Progenitor cell of endocrine pancreas (in vitro differentiated cells): Measurements from ENCODE around the gene RAX. TPM values are rescaled to one million over a fixed set of nuclear protein-coding genes. Genes with fewer than 3 reads are reported as not detected.

ENCODE experiments used
- DNase-seq: peaks from one replicate; pipeline ENCODE4 v3.0.0; 2021; ENCODE audit warnings: low spot score; ENCODE audit not compliant: unreplicated experiment
- H3K27ac Mint-ChIP-seq: 2 replicates; pipeline ENCODE4 v1.8.0; 2021; ENCODE audit warnings: mild to moderate bottlenecking, moderate library complexity, mixed read lengths
- H3K27me3 Mint-ChIP-seq: 2 replicates; pipeline ENCODE4 v1.8.0; 2021; ENCODE audit warnings: mixed read lengths
- H3K36me3 Mint-ChIP-seq: 2 replicates; pipeline ENCODE4 v1.8.0; 2022; ENCODE audit warnings: mixed read lengths; ENCODE audit not compliant: insufficient read depth
- H3K4me1 Mint-ChIP-seq: 2 replicates; pipeline ENCODE4 v1.8.0; 2021; ENCODE audit warnings: low read depth, mixed read lengths
- H3K4me3 Mint-ChIP-seq: 2 replicates; pipeline ENCODE4 v1.8.0; 2021; ENCODE audit warnings: low read depth, mild to moderate bottlenecking, moderate library complexity, mixed read lengths
- H3K9me3 Mint-ChIP-seq: 2 replicates; pipeline ENCODE4 v1.8.0; 2021; ENCODE audit warnings: low read depth, mixed read lengths
- total RNA-seq: library from RNA; stranded (reverse); gene quantifications from 2 replicates; pipeline ENCODE4 v1.2.1, GENCODE V29; 2021
- TF ChIP-seq, protein P1 (sequence below): fragments of 200-600 bp; sonication (generic); IDR thresholded peaks from one replicate; pipeline ENCODE4 v1.5.0; 2021; ENCODE audit warnings: antibody characterized with exemption, mild to moderate bottlenecking; ENCODE audit not compliant: unreplicated experiment

Gene RAX
- total RNA-seq, 1 donor from 2014 or later, result not detected

DNA sequence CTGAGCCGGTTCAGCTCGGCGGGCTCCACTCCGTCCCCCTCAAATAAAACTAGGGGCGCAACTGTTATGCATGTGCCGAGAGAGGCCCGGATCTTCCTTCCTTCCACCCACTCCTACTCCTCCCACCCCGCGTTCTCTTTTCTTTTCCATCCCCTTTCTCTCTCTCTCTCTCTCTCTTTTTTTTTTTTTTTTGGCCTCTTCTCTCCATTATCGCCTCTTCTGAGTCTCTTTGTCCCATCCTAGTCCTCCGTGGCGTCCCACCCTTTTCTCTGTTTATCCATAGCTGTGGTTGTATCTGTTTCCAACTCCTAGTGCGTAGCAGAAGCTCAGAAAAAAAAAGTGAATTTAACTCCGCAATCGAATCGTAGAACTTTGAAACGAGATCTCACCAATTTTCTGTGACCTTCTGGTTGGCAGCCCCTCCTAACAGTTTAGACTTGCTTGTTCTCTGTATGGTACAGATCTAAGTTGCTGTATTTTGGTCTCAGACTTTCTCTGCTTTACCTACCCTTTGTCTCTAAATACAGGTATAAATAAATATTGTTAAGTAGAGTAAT, 3.6 kb downstream of the RAX start:
- H3K4me3 Mint-ChIP-seq, result peak overlapping the region; percentile 18
- TF ChIP-seq, protein P1, sequence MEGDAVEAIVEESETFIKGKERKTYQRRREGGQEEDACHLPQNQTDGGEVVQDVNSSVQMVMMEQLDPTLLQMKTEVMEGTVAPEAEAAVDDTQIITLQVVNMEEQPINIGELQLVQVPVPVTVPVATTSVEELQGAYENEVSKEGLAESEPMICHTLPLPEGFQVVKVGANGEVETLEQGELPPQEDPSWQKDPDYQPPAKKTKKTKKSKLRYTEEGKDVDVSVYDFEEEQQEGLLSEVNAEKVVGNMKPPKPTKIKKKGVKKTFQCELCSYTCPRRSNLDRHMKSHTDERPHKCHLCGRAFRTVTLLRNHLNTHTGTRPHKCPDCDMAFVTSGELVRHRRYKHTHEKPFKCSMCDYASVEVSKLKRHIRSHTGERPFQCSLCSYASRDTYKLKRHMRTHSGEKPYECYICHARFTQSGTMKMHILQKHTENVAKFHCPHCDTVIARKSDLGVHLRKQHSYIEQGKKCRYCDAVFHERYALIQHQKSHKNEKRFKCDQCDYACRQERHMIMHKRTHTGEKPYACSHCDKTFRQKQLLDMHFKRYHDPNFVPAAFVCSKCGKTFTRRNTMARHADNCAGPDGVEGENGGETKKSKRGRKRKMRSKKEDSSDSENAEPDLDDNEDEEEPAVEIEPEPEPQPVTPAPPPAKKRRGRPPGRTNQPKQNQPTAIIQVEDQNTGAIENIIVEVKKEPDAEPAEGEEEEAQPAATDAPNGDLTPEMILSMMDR, result no peak
- H3K27me3 Mint-ChIP-seq, result peaks cover 86% of the 10 kb centered on the region
- no peaks in the 10 kb centered on the region for H3K36me3 Mint-ChIP-seq
- DNase-seq, result no peak
- H3K9me3 Mint-ChIP-seq, result no peaks in the 10 kb centered on the region
- H3K4me1 Mint-ChIP-seq, result peaks cover 4% of the 10 kb centered on the region
- H3K27ac Mint-ChIP-seq, result no peak overlapping the region

DNA sequence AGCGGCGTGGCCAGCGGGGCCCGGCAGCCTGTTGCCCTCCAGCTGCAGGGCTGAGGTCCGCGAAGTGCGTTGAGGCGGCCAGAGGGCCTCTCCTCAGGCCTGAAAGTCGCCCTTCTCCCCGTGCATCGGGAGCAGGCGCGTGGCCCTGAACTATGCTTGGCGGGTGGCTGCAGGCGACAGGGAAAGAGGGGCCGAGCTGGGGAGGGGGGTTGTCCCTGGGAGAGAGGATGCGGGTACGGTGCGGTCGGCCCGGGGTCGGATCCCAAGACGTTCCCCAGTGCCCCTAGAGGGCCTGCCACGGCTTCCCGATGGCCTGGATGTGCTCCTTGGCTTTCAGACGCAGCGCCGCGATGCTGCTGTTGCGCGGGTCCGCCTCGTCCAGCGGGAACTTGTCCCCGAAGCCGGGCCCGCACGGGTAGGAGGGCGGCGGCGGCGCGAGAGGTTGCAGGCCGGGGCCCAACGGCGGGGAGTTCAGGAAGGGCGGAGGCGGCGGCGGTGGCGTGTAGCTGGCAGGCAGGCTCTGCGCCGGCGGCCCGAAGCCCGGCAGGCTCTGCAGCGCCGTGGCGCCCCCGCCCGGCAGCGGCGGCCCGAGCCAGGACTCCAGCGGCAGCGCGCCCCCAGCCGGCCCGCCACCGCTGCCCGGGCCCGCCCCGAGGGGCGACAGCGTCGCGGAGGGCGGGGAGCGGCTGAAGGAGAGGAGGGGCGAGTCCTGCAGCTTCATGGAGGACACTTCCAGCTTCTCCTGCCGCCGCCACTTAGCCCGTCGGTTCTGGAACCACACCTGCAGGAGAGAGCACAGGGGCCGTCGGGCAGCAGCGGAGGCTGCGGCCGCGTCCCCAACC, 4.3 kb downstream of the RAX start:
- TF ChIP-seq, protein P1, result peak; percentile 47
- peak; percentile 59 for DNase-seq
- Mint-ChIP-seq H3K9me3 (no peaks in the 10 kb centered on the region), H3K27me3 (peaks cover 86% of the 10 kb centered on the region), H3K4me1 (peaks cover 4% of the 10 kb centered on the region), H3K4me3 (peak overlapping the region; percentile 52), H3K36me3 (no peaks in the 10 kb centered on the region), H3K27ac (no peak overlapping the region)

DNA sequence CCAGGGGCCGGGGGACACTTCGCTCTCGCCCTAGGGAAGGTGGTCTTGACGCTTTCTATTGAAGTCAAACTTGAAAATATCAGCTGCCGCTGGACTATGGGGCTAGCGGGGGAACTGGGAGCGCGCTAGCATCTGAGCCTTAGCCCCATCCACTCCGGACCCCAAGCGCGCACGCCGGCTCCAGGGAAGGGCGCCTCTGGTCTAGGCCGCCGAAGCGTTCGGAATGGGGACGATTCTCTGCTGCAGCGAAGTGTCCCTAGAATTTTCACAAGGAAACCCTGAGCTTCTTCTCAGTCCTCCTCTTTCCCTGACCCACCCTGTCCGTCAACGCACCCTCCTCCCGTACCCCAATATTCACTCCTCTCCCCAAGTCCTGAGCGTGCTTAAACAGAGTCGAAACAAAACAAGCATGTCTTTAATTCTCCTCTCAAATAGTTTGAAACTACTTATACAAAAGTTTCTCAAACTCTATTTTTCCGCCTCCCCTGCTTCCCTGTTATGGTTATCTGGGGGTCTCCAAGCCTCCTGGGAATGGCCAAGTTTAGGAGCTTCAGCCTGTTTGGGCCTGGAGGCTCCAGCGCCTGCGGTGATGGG, 5.0 kb downstream of the RAX start:
- Mint-ChIP-seq H3K9me3 (no peaks in the 10 kb centered on the region), H3K4me3 (no peak overlapping the region), H3K27ac (no peak overlapping the region), H3K27me3 (peaks cover 87% of the 10 kb centered on the region), H3K4me1 (peaks cover 5% of the 10 kb centered on the region), H3K36me3 (no peaks in the 10 kb centered on the region)
- TF ChIP-seq, protein P1, result no peak
- no peak for DNase-seq

DNA sequence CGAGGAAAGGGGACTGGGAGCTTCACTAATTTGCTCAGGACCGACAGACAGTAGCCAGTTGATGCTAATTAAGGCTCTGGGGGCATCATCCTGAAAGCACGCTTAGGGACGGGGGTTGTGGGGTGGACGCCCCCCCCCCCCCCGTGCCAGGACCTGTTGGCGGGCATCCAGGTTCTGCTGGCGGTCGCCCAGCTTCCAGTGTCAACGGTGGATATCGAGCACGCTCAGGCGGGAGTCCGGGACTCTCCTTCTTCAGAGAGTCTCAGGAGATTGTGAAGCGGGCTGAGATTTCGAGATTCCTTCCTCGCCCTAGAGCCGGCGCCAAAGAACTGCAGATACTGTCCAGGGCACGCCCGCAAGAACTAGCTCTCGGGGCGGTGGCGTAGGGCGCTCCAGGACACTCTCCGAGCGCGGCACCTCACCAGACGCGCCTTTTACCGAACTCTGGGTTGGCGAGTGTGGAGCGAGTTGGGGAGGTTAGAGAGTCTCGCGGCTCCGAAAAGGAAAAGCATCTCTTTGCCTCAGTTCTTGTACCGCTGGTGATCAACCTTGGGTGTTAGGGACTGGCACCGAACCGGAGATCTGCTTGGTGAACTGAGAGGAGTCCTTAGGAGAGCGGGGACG, 5.6 kb downstream of the RAX start:
- Mint-ChIP-seq H3K27ac (no peak overlapping the region), H3K36me3 (no peaks in the 10 kb centered on the region), H3K9me3 (no peaks in the 10 kb centered on the region), H3K4me3 (no peak overlapping the region), H3K4me1 (peaks cover 5% of the 10 kb centered on the region), H3K27me3 (peaks cover 93% of the 10 kb centered on the region)
- DNase-seq, result no peak
- TF ChIP-seq, protein P1, result no peak

DNA sequence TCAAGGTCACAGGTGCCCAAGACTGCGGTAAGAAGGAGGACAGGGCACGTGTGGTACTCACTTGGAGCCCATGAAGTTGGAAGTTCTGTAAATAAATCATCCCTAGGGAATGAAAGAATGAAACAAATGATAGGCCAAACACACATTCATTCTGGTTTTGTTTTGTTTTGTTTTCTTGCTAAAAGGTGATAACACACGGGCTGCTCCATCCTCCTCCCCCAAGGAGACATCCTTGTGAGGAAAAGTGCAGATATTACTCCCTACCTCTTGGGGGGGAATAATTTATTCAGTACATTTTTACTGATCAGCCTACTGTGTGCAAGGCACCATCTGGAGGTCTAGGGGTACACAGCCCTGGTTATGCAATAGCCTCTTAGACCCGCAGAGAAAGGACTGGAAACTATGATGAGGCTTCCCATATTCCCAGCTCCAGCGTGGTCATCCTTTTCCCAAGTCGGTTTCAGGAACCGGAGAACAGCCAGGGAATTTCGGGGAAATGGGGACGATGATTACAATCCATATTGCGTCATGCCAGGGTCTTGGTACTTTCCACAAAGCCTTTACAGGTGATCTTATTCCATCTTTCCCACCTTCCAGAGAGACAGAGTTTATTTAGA, 6.3 kb downstream of the RAX start:
- TF ChIP-seq, protein P1, result no peak
- H3K27me3 Mint-ChIP-seq, result peaks cover 96% of the 10 kb centered on the region
- H3K4me3 Mint-ChIP-seq, result no peak overlapping the region
- no peak for DNase-seq
- no peak overlapping the region for H3K27ac Mint-ChIP-seq
- peaks cover 5% of the 10 kb centered on the region for H3K4me1 Mint-ChIP-seq
- H3K9me3 Mint-ChIP-seq, result no peaks in the 10 kb centered on the region
- no peaks in the 10 kb centered on the region for H3K36me3 Mint-ChIP-seq
